AG10803 (cell line): ENCODE measurements around the gene SUMF2.
"Not testable (repeated sequence)": the region's sequence is repeated elsewhere in the genome, so short reads cannot be mapped to it uniquely, and the experiment has no call there.

Source experiments
- DNase-seq: peaks from one replicate; pipeline ENCODE4 v3.0.0; 2010; ENCODE audit warnings: low read depth
- H3K4me3 ChIP-seq: 2 replicates; pipeline ENCODE4 v1.5.1; 2011; ENCODE audit warnings: mild to moderate bottlenecking, low read length, control low read depth
- CTCF ChIP-seq: conservative IDR thresholded peaks from 2 replicates; pipeline ENCODE4 v1.5.1; 2011; ENCODE audit warnings: mild to moderate bottlenecking, low read length, control low read depth, inconsistent platforms

SUMF2 gene

GRCh38 chr7:56087445-56087844 is 23.4 kb downstream of the SUMF2 start:
- no peak for TF ChIP-seq CTCF
- DNase-seq, result no peak

GRCh38 chr7:56091591-56091990 is 27.5 kb downstream of the SUMF2 start:
- H3K4me3 ChIP-seq, result no peak overlapping the region
- peak; percentile 63 for DNase-seq
- no peak for TF ChIP-seq CTCF

More at GRCh38 chr7:56087445-56087844, 23.4 kb downstream of the SUMF2 start:
- no peak overlapping the region for H3K4me3 ChIP-seq

- not testable (repeated sequence) for DNase-seq
- H3K4me3 ChIP-seq, result peak overlapping the region; percentile 33
Observed at GRCh38 chr7:56092388-56092787, 28.3 kb downstream of the SUMF2 start.

GRCh38 chr7:56092789-56093531 is 28.9 kb downstream of the SUMF2 start, which contains the start of gene PHKG1:
PHKG1 (minus strand) TSS chr7:56092952; CDS start chr7:56088941, 4,011 bp downstream.
- peak; percentile 91 for DNase-seq
- H3K4me3 ChIP-seq, result peak within 1 kb of the TSS; percentile 33
- peak; percentile 69 for TF ChIP-seq CTCF

- peak; percentile 96 for DNase-seq
- H3K4me3 ChIP-seq, result no peak overlapping the region
- no peak for TF ChIP-seq CTCF
Observed at GRCh38 chr7:56097700-56098099, 33.6 kb downstream of the SUMF2 start.

GRCh38 chr7:56098187-56099008 is 34.3 kb downstream of the SUMF2 start:
- not testable (repeated sequence) for DNase-seq, H3K4me3 ChIP-seq

GRCh38 chr7:56099653-56100052 is 35.6 kb downstream of the SUMF2 start:
- no peak for DNase-seq
- H3K4me3 ChIP-seq, result no peak overlapping the region
- TF ChIP-seq CTCF, result no peak

- DNase-seq, H3K4me3 ChIP-seq: not testable (repeated sequence)
Observed at GRCh38 chr7:56104138-56104537, 40.1 kb downstream of the SUMF2 start.
